Heart left ventricle (tissue), 16 donors: Measurements from ENCODE around the gene PXK. TPM values are rescaled to one million over a fixed set of nuclear protein-coding genes. Genes with fewer than 3 reads are reported as not detected.

ENCODE experiments used
- ATAC-seq, 4 donors: fragments of 200-7000 bp; cut with Tn5 transposase; one replicate each; pipeline ENCODE4 v1.9.1; 2020 to 2022; ENCODE audit warnings: moderate library complexity in 4 of 4, mild to moderate bottlenecking in 3 of 4, moderate number of reproducible peaks in 1 of 4
- DNase-seq, 5 donors: peaks; one replicate each; pipeline ENCODE4 v3.0.0-alpha.2; 2020
- H3K27ac ChIP-seq, 12 donors: fragments of 200-600 bp; sonication (generic) in 4 of 12; one replicate each; pipeline versions ENCODE4 v1.5.0 to v1.8.0; 2016 to 2022; ENCODE audit warnings: mild to moderate bottlenecking in 2 of 12
- H3K27me3 ChIP-seq, 9 donors: fragments of 200-600 bp; sonication (generic) in 2 of 9; one replicate each; pipeline versions ENCODE4 v1.5.1 to v1.8.0; 2016 to 2022; ENCODE audit warnings: mild to moderate bottlenecking in 3 of 9
- H3K36me3 ChIP-seq, 9 donors: fragments of 200-600 bp; sonication (generic) in 2 of 9; one replicate each; pipeline versions ENCODE4 v1.5.0 to v1.8.0; 2018 to 2022; ENCODE audit warnings: mild to moderate bottlenecking in 2 of 9
- H3K4me1 ChIP-seq, 12 donors: fragments of 200-600 bp; sonication (generic) in 4 of 12; one replicate each; pipeline versions ENCODE4 v1.5.0 to v1.8.0; 2016 to 2022; ENCODE audit warnings: mild to moderate bottlenecking in 3 of 12
- H3K4me3 ChIP-seq, 12 donors: fragments of 200-600 bp; sonication (generic) in 4 of 12; one replicate each; pipeline versions ENCODE4 v1.5.0 to v1.8.0; 2017 to 2022; ENCODE audit warnings: mild to moderate bottlenecking in 9 of 12, moderate library complexity in 4 of 12
- H3K9me3 ChIP-seq, 12 donors: fragments of 200-600 bp; sonication (generic) in 4 of 12; one replicate each; pipeline versions ENCODE4 v1.5.0 to v1.8.0; 2016 to 2022; ENCODE audit warnings: mild to moderate bottlenecking in 1 of 12
- POLR2A ChIP-seq, 2 donors: fragments of 450-650 bp; IDR thresholded peaks; one replicate each; pipeline ENCODE4 v1.6.1; 2017; ENCODE audit warnings: antibody characterized with exemption in 2 of 2, mild to moderate bottlenecking in 2 of 2, moderate library complexity in 2 of 2
- WGBS, 4 donors: extraction: QIAGEN DNeasy Blood & Tissue Kit in 2 of 4; methylation state at CpG; one replicate each; pipeline versions ENCODE4 v1.1.5 to v1.1.7; 2013 to 2018; 5-methylcytosine and 5-hydroxymethylcytosine counted together
- intact Hi-C, 10 donors: fragments of 100-400 bp; cut with DNase I; formaldehyde crosslinking; loops; one replicate each; pipeline versions ENCODE4 v1.11.1 to v1.14.2; 2022
- long read RNA-seq, 3 donors: library from polyadenylated mRNA; unstranded; transcript quantifications; one replicate each; pipeline ENCODE4 v2.0.0, GENCODE V29; 2020 to 2021
- polyA plus RNA-seq, 2 donors: library from polyadenylated mRNA; stranded (reverse); fragments of 200-250 nt; gene quantifications; one replicate each; pipeline ENCODE4 v1.2.3, GENCODE V29; 2013
- total RNA-seq, 9 donors: library from RNA; depleted of rRNA in 2 of 9; stranded (reverse); fragments of >200 nt in 2 of 9; fragmentation: NEBNext Ultra II Directional in 3 of 9; extraction: Animal tissue kit (Norgen Biotek cat#: 25700) in 3 of 9; gene quantifications; one replicate each; pipeline versions ENCODE4 v1.1.0 to v1.2.4, GENCODE V29; 2016 to 2023
- TF ChIP-seq, protein P1 (sequence below), 12 donors: fragments of 200-600 bp; sonication (generic) in 4 of 12; IDR thresholded peaks; one replicate each; pipeline versions ENCODE4 v1.5.0 to v1.8.0; 2018 to 2022; ENCODE audit warnings: antibody characterized with exemption in 12 of 12, mild to moderate bottlenecking in 5 of 12
- donor health status: ischemic (EF 13 %, LVEDD 7.1; RV severe dilation, severe dysfunction).
- donor health status: healthy with polysubstance abuse.
- donor health status: DM: no; HTN: yes; CAD: no.
- donor health status: DM: no; HTN: no; CAD: no.
- donor health status: ischemic (EF 25% LVEDD 6.9; RV normal size, moderate dysfunction).
- donor health status: ischemic (EF 25% LVEDD 5.7; RV mildly dilated, moderate dysfunction).
- donor health status: healthy.
- donor health status: DM: yes; HTN: yes; CAD: no.
- donor health status: ischemic (EF 35%, LVEDD 5.7; RV mildly dilated, moderate dysfunction).
- donor health status: nonischemic (EF 11% LVEDD 7.7; RV severe dilation, severe dysfunction).
- donor health status: DM: yes; HTN: yes; CAD: no.
- donor health status: PGD.
- donor health status: ischemic (EF 29% LVEDD 5.4; RV normal size, mild dysfunction).
- donor health status: nonischemic (EF 23%, LVEDD 6.1; RV moderate dilation, normal function).

Gene PXK
- total RNA-seq (10 to 100 TPM in 7 of 9 donors, 1 to 10 TPM in 2; 8.2 to 24.3 (median 13.6) TPM), polyA plus RNA-seq (10 to 100 TPM in 1 of 2 donors, 1 to 10 TPM in 1; 3.4 to 12.1 TPM)
- long read RNA-seq, donor 1, partial matches to known transcripts: 7 of 12 reads
- long read RNA-seq, donor 1, other reads (novel, unspliced or antisense): 2 of 12 reads
- long read RNA-seq, donor 2, transcript PXK-202 (18 exons, 2,037 nt): major isoform, 6 of 48 reads
- long read RNA-seq, donor 2, partial matches to known transcripts: 26 of 48 reads
- long read RNA-seq, donor 2, other reads (novel, unspliced or antisense): 12 of 48 reads
- long read RNA-seq, donor 3, partial matches to known transcripts: 4 of 9 reads
- long read RNA-seq, donor 3, other reads (novel, unspliced or antisense): 2 of 9 reads

DNA sequence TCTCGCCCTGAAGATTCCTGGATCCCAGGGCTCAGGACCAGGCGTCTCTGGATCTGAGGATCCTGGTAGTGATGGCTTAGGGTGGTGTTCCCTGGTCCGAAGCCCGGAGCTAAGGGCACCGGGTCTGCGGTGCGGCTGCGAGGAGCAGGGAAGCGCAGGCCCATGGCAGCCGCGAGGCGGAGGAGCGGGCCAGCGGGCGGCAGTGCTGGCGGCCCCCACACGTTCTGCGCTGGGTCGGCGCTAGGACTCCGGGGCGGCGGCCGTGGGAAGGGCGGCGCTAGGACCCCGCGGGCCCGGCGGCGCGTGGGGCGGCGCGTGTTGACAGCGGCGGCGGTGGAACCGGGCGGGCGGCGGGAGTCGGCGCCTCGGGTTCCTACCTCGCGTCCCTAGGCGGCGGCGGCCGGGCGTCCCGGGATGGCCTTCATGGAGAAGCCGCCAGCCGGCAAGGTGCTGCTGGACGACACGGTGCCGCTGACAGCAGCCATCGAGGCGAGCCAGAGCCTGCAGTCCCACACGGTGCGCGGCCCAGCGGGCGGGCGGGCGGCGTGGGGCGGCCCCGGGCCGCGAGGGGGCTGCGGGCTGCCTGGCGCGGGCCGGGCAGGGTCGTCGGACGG lies at the start of gene PXK:
PXK (plus strand) TSS at position 318 of the 614 bp plus-strand sequence; CDS start at position 415, 97 bp downstream.
- DNase-seq (peak; percentile 84 to 92 (median 88)), ATAC-seq (peak; percentile 78 to 97 (median 94))
- TF ChIP-seq, protein P1, sequence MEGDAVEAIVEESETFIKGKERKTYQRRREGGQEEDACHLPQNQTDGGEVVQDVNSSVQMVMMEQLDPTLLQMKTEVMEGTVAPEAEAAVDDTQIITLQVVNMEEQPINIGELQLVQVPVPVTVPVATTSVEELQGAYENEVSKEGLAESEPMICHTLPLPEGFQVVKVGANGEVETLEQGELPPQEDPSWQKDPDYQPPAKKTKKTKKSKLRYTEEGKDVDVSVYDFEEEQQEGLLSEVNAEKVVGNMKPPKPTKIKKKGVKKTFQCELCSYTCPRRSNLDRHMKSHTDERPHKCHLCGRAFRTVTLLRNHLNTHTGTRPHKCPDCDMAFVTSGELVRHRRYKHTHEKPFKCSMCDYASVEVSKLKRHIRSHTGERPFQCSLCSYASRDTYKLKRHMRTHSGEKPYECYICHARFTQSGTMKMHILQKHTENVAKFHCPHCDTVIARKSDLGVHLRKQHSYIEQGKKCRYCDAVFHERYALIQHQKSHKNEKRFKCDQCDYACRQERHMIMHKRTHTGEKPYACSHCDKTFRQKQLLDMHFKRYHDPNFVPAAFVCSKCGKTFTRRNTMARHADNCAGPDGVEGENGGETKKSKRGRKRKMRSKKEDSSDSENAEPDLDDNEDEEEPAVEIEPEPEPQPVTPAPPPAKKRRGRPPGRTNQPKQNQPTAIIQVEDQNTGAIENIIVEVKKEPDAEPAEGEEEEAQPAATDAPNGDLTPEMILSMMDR (IDR thresholded peaks at IDR 0.05): peak in 4 of 12 donors; percentile 9 to 32 (median 18)
- TF ChIP-seq POLR2A (IDR thresholded peaks at IDR 0.05): peak in 1 of 2 donors; percentile 61
- intact Hi-C loops: loop anchor here (1.0 to 10.0 kb wide), 7 partner anchors 80 to 162 kb away; partner anchors contain the start of genes KCTD6 (in 8 of the 10) and PDHB (in 1 of the 10)
- H3K27ac ChIP-seq: peak within 1 kb of the TSS; percentile 10 to 74 (median 63)
- no peaks in the 10 kb centered on the region for H3K9me3 ChIP-seq
- H3K36me3 ChIP-seq: peaks cover 0 to 2% (median 0%) of the 10 kb centered on the region in 9 donors
- WGBS, 4 donors: 0 to 1% (median 0%) methylated on average over 2 to 79 of the region's 79 CpGs
- H3K4me1 ChIP-seq: peaks cover 0 to 55% (median 20%) of the 10 kb centered on the region in 12 donors
- no peaks in the 10 kb centered on the region for H3K27me3 ChIP-seq
- H3K4me3 ChIP-seq: peak within 1 kb of the TSS; percentile 57 to 98 (median 78)

DNA sequence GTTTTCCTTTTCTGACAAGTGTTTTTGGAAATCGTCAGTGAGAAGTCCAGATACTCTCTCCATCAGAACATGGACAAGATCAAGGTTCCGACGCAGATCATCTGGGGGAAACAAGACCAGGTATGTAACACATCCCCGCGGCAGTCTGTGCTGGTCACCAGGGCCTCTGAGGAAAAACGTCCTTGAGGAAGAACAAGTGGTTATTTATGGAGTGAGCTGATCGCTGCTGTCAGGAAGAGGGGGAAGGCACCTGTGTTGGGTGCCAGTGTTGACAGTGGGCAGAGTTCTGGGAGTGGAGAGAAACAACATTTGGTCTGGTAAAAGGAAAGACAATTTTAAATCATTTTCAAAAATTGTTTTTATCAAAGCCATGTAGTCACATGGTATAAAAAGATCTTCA lies 47.4 kb upstream of the PXK start:
- Histone ChIP-seq H3K27me3 (no peaks in the 10 kb centered on the region), H3K4me3 (no peak overlapping the region), H3K27ac (peak overlapping the region in 4 of 12 donors; percentile 0 to 19 (median 15)), H3K36me3 (peaks cover 0 to 75% (median 32%) of the 10 kb centered on the region in 9 donors), H3K9me3 (no peaks in the 10 kb centered on the region), H3K4me1 (peaks cover 0 to 5% (median 0%) of the 10 kb centered on the region in 12 donors)
- DNase-seq (no peak), ATAC-seq (peak; percentile 69 to 87 (median 80))
- TF ChIP-seq, protein P1 (IDR thresholded peaks at IDR 0.05): no peak
- TF ChIP-seq POLR2A (IDR thresholded peaks at IDR 0.05): no peak
- WGBS, 4 donors: 44 to 59% (median 51%) methylated on average over 7 of the region's 7 CpGs
- intact Hi-C loops: no loop called here

DNA sequence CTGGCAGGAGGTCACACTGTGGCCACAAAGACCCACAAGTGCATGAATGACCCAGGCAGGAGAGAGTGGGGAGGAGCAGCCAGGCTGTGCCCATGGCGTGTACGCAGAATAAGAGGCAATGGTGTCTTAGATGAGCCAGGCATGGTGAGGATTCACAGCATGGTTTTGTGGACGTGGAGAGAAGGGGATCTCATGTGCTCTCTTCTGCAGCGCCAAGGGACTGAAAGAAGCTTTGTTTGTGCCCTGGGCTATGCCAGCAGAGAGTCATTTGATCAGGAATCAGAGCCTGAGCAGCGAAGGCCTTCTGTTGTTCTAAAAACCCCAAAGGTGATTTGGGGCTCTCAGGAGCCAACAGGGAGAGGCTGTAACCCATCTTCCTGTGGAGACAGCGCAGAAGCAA lies 45.3 kb upstream of the PXK start:
- 80 to 93% (median 87%) methylated on average over 6 of the region's 6 CpGs for WGBS, 4 donors
- no peak for ATAC-seq
- H3K36me3 ChIP-seq: peaks cover 0 to 56% (median 15%) of the 10 kb centered on the region in 9 donors

More for the DNA sequence above, 45.3 kb upstream of the PXK start:
- Histone ChIP-seq H3K9me3 (no peaks in the 10 kb centered on the region), H3K4me3 (no peak overlapping the region), H3K27ac (no peak overlapping the region), H3K4me1 (peaks cover 0 to 5% (median 0%) of the 10 kb centered on the region in 12 donors), H3K27me3 (no peaks in the 10 kb centered on the region)
- intact Hi-C loops: no loop called here
- no peak for TF ChIP-seq POLR2A (IDR thresholded peaks at IDR 0.05)
- TF ChIP-seq, protein P1 (IDR thresholded peaks at IDR 0.05): no peak
- no peak for DNase-seq
